PC-9 (cell line): Measurements from ENCODE around the gene EPHA1. TPM values are rescaled to one million over a fixed set of nuclear protein-coding genes. Genes with fewer than 3 reads are reported as not detected.

Experiments used
- BruUV-seq: library from RNA; stranded (reverse); fragments of 400-500 nt; replicated peaks from 2 replicates; lab custom pipeline; 2021; lab: Mats Ljungman, UMichigan
- CTCF ChIA-PET: fragments of 300-600 bp; sonication (Branson Sonifier 250); formaldehyde crosslinking; loops from one replicate; lab custom pipeline; 2022; ENCODE audit warnings: antibody characterized with exemption; lab: Charles Lee
- POLR2A ChIA-PET: fragments of 300-600 bp; sonication (Branson Sonifier 250); formaldehyde crosslinking; loops from one replicate; lab custom pipeline; 2022; ENCODE audit warnings: antibody characterized with exemption; ENCODE audit not compliant: unreplicated experiment; lab: Charles Lee
- DNase-seq, 2 experiments: peaks; one replicate each; pipeline versions ENCODE4 v3.0.0 to v3.0.0-alpha.2; 2015 to 2022; ENCODE audit warnings: mixed read lengths in 1 of 2
- H2AFZ ChIP-seq: fragments of 200-600 bp; sonication (generic); 2 replicates; pipeline ENCODE4 v1.8.1; 2017; ENCODE audit warnings: antibody characterized with exemption
- H3F3A ChIP-seq: fragments of 200-600 bp; sonication (generic); 2 replicates; pipeline ENCODE4 v1.8.1; 2017; ENCODE audit warnings: antibody characterized with exemption, mild to moderate bottlenecking, low read depth; ENCODE audit not compliant: insufficient read depth
- H3K27ac ChIP-seq: fragments of 200-600 bp; sonication (generic); 2 replicates; pipeline ENCODE4 v1.6.1; 2016; ENCODE audit warnings: mixed run types
- H3K27me3 ChIP-seq: fragments of 200-600 bp; sonication (generic); 2 replicates; pipeline ENCODE4 v1.6.1; 2016; ENCODE audit warnings: low read depth, mixed run types; ENCODE audit not compliant: insufficient read depth
- H3K36me3 ChIP-seq: fragments of 200-600 bp; sonication (generic); 2 replicates; pipeline ENCODE4 v1.6.1; 2016; ENCODE audit warnings: low read depth, mixed run types
- H3K4me1 ChIP-seq: fragments of 200-600 bp; sonication (generic); replicated peaks from 2 replicates; pipeline ENCODE4 v1.6.1; 2016; ENCODE audit warnings: mixed run types; ENCODE audit not compliant: insufficient read depth
- H3K4me2 ChIP-seq: fragments of 200-600 bp; sonication (generic); 2 replicates; pipeline ENCODE4 v1.6.1; 2017; ENCODE audit warnings: mixed run types
- H3K4me3 ChIP-seq: fragments of 200-600 bp; sonication (generic); 2 replicates; pipeline ENCODE4 v1.6.1; 2016; ENCODE audit warnings: mixed run types
- H3K79me2 ChIP-seq: fragments of 200-600 bp; sonication (generic); 2 replicates; pipeline ENCODE4 v1.6.1; 2017; ENCODE audit warnings: low read depth, mixed run types
- H3K9me2 ChIP-seq: fragments of 200-600 bp; sonication (generic); 2 replicates; pipeline ENCODE4 v1.8.1; 2017; ENCODE audit warnings: mild to moderate bottlenecking; ENCODE audit not compliant: insufficient read depth
- H3K9me3 ChIP-seq: fragments of 200-600 bp; sonication (generic); 2 replicates; pipeline ENCODE4 v1.8.1; 2016; ENCODE audit warnings: low read depth; ENCODE audit not compliant: insufficient read depth
- H4K20me1 ChIP-seq: fragments of 200-600 bp; sonication (generic); 2 replicates; pipeline ENCODE4 v1.8.1; 2017; ENCODE audit not compliant: insufficient read depth
- CTCF ChIP-seq: fragments of 200-600 bp; sonication (generic); conservative IDR thresholded peaks from 2 replicates; pipeline ENCODE4 v1.6.1; 2017; ENCODE audit warnings: mixed run types, antibody characterized with exemption, mild to moderate bottlenecking, moderate library complexity
- EZH2 ChIP-seq: fragments of 200-600 bp; sonication (generic); IDR thresholded peaks from 2 replicates; pipeline ENCODE4 v1.8.0; 2017; ENCODE audit warnings: antibody characterized with exemption, low read depth
- intact Hi-C: fragments of 100-400 bp; cut with micrococcal nuclease; formaldehyde crosslinking; loops from one replicate; pipeline ENCODE4 v1.10.0; 2022; ENCODE audit not compliant: unreplicated experiment
- total RNA-seq: library from RNA; stranded (reverse); gene quantifications from 2 replicates; pipeline ENCODE4 v1.2.3, GENCODE V29; 2021

The EPHA1 gene
- total RNA-seq, 1 experiment from 2014 or later = 35.5 TPM

DNA sequence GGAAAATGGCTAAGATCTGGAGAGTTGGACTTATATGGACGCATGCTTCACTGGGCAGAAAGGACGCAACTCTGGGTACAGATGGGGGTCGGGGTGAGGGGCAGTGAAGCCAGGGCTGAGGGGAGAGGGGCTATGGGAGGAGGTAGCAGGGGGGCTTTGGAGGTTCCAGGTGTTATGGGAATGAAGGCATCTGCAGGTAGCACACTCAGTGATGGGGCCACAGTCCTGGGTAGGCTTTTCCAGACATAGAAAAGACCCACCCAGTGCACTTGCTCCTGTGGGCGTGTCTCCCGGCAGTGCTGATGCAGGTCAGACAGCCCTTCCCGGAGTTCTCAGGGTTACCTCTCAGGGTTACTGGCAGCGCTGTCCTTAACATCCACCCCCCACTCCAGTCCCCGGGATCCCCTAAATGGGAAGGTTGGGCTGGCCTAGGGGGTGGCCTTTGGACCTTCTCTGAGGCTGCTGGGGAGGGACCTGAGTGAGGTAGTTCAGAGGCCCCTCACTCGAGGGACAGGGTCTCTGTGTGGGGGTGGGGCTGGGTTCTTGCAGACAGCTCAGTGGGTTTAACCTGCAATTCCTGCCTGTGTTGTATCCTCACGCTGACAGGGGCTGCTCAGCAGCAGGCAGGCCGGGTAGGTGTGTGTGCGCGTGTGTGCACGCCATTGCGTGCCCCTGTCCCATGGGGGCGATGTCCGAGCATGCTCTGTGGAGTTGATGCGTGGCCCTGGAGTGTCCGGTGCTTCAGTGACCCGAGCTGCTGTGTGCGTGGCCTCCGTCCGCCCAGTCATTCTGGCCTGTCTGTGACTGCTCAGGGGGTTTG lies 21.3 kb downstream of the EPHA1 start:
- CTCF ChIA-PET = no interaction called here

GRCh38 chr7:143385891-143386781 lies 22.5 kb downstream of the EPHA1 start:
- no peaks in the 10 kb centered on the region for H3K9me3 ChIP-seq
- POLR2A ChIA-PET = no interaction called here
- peaks cover 51% of the 10 kb centered on the region for H3K79me2 ChIP-seq
- no peak for DNase-seq
- H3K36me3 ChIP-seq = peaks cover 34% of the 10 kb centered on the region; the same call in 1 of the 2 replicates
- no peak overlapping the region for H3K4me2 ChIP-seq
- peaks cover 19% of the 10 kb centered on the region; the same call in 1 of the 2 replicates for H3F3A ChIP-seq
- no TSS peak for BruUV-seq
- intact Hi-C loops = no loop called here
- TF ChIP-seq EZH2 (no peak), CTCF (no peak)
- H4K20me1 ChIP-seq = peaks cover 59% of the 10 kb centered on the region
- no peaks in the 10 kb centered on the region for H3K9me2 ChIP-seq
- H3K4me3 ChIP-seq = no peak overlapping the region
- H3K4me1 ChIP-seq = peaks cover 11% of the 10 kb centered on the region
- no peak overlapping the region for H2AFZ ChIP-seq
- CTCF ChIA-PET = interaction anchor here (0.6 to 0.7 kb wide), 2 partner anchors 12 to 15 kb away, joined by 5 to 7 read pairs; no protein-coding TSS in a partner anchor
- no peak overlapping the region for H3K27ac ChIP-seq
- H3K27me3 ChIP-seq = no peaks in the 10 kb centered on the region

More for the DNA sequence above, 21.3 kb downstream of the EPHA1 start:
- DNase-seq = no peak
- intact Hi-C loops = no loop called here
- Histone ChIP-seq H3K4me3 (no peak overlapping the region), H3K79me2 (peaks cover 40% of the 10 kb centered on the region), H3K27me3 (no peaks in the 10 kb centered on the region), H3K4me2 (no peak overlapping the region), H3K36me3 (peaks cover 40% of the 10 kb centered on the region; the same call in 1 of the 2 replicates), H3K27ac (no peak overlapping the region), H3K4me1 (peaks cover 8% of the 10 kb centered on the region), H4K20me1 (peaks cover 53% of the 10 kb centered on the region), H3K9me2 (no peaks in the 10 kb centered on the region), H3K9me3 (no peaks in the 10 kb centered on the region), H2AFZ (no peak overlapping the region), H3F3A (peaks cover 23% of the 10 kb centered on the region; the same call in 1 of the 2 replicates)
- no TSS peak for BruUV-seq
- TF ChIP-seq CTCF = no peak; the same call in 1 of the 2 replicates
- no peak for TF ChIP-seq EZH2
- POLR2A ChIA-PET = interaction anchor here (0.7 kb wide), 1 partner anchor 806 kb away, joined by 4 read pairs; no protein-coding TSS in a partner anchor
